ENCODE measurements around the gene BMPR1A. TPM values are rescaled to one million over a fixed set of nuclear protein-coding genes. Genes with fewer than 3 reads are reported as not detected.
"Not testable (repeated sequence)": the region's sequence is repeated elsewhere in the genome, so short reads cannot be mapped to it uniquely, and the experiment has no call there.

The BMPR1A gene
- total and polyA plus RNA-seq, 4 experiments from 2014 or later = 4.7 to 21.0 (median 10.4) TPM

GRCh38 chr10:86979977-86980448, 223.6 kb downstream of the BMPR1A start:
- CTCF ChIA-PET (ENCODE audit: partially characterized antibody) = no interaction called here
- Histone ChIP-seq H3K27ac (ENCODE audit: low read depth, low read length) (no peak overlapping the region), H3K4me1 (ENCODE audit: insufficient read depth, low read length) (no peaks in the 10 kb centered on the region), H3K4me3 (ENCODE audit: low read length in 2 of 2) (no peak overlapping the region), H3K27me3 (ENCODE audit: insufficient read depth, low read length) (no peaks in the 10 kb centered on the region), H3K36me3 (ENCODE audit: insufficient read depth, low read length) (no peaks in the 10 kb centered on the region), H3K9me3 (ENCODE audit: control insufficient read depth in 1 of 2, low read length in 2 of 2) (no peaks in the 10 kb centered on the region)
- Mint-ChIP-seq H3K9me3 (no peaks in the 10 kb centered on the region), H3K27me3 (peaks cover 0 to 4% of the 10 kb centered on the region in 2 donors), H3K4me3 (no peak overlapping the region), H3K4me1 (no peaks in the 10 kb centered on the region), H3K27ac (no peak overlapping the region), H3K36me3 (no peaks in the 10 kb centered on the region)
- intact Hi-C loops (cut with micrococcal nuclease) = no loop called here
- DNase-seq = no peak
- POLR2A ChIA-PET (ENCODE audit: partially characterized antibody) = no interaction called here

- H3K27ac ChIP-seq (ENCODE audit: low read depth, low read length); H3K27me3 Mint-ChIP-seq; H3K4me1 ChIP-seq (ENCODE audit: insufficient read depth, low read length); H3K9me3 ChIP-seq (ENCODE audit: control insufficient read depth in 1 of 2, low read length in 2 of 2); H3K27me3 ChIP-seq (ENCODE audit: insufficient read depth, low read length); H3K36me3 Mint-ChIP-seq; POLR2A ChIA-PET (ENCODE audit: partially characterized antibody); H3K4me1 Mint-ChIP-seq; H3K27ac Mint-ChIP-seq; H3K36me3 ChIP-seq (ENCODE audit: insufficient read depth, low read length); H3K9me3 Mint-ChIP-seq; H3K4me3 ChIP-seq (ENCODE audit: low read length in 2 of 2); DNase-seq; intact Hi-C loops (cut with micrococcal nuclease); CTCF ChIA-PET (ENCODE audit: partially characterized antibody); H3K4me3 Mint-ChIP-seq: not testable (repeated sequence)
Measured at GRCh38 chr10:86981020-86981419, 224.6 kb downstream of the BMPR1A start.

- Mint-ChIP-seq H3K4me3 (no peak overlapping the region), H3K27ac (no peak overlapping the region), H3K27me3 (peaks cover 0 to 4% of the 10 kb centered on the region in 2 donors), H3K4me1 (no peaks in the 10 kb centered on the region), H3K36me3 (no peaks in the 10 kb centered on the region), H3K9me3 (peaks cover 0 to 1% (median 0%) of the 10 kb centered on the region in 8 donors)
- CTCF ChIA-PET (ENCODE audit: partially characterized antibody) = no interaction called here
- no peaks in the 10 kb centered on the region for H3K9me3 ChIP-seq (ENCODE audit: control insufficient read depth in 1 of 2, low read length in 2 of 2)
- no peak overlapping the region for H3K4me3 ChIP-seq (ENCODE audit: low read length in 2 of 2)
- H3K27me3 ChIP-seq (ENCODE audit: insufficient read depth, low read length) = no peaks in the 10 kb centered on the region
- no peak for DNase-seq
- intact Hi-C loops (cut with micrococcal nuclease) = no loop called here
- H3K27ac ChIP-seq (ENCODE audit: low read depth, low read length) = no peak overlapping the region
- H3K36me3 ChIP-seq (ENCODE audit: insufficient read depth, low read length) = no peaks in the 10 kb centered on the region
- POLR2A ChIA-PET (ENCODE audit: partially characterized antibody) = no interaction called here
- no peaks in the 10 kb centered on the region for H3K4me1 ChIP-seq (ENCODE audit: insufficient read depth, low read length)
Measured at GRCh38 chr10:86981716-86982115, 225.3 kb downstream of the BMPR1A start.

Other genes starting within 250 kb of the BMPR1A start
- gene WAPL, start 234.8 kb upstream of the BMPR1A start, total RNA-seq = 10 to 100 TPM; 54.0 to 55.2 TPM
- gene WAPL, start 234.8 kb upstream of the BMPR1A start, polyA plus RNA-seq = 10 to 100 TPM; 33.3 to 42.9 TPM
- gene OPN4, start 102.1 kb upstream of the BMPR1A start, total RNA-seq = not detected
- not detected for gene OPN4, start 102.1 kb upstream of the BMPR1A start, polyA plus RNA-seq
- gene LDB3, start 88.1 kb upstream of the BMPR1A start, total RNA-seq = under 1 TPM in 1 of 2 experiments, not detected in 1; 0.08 TPM
- gene LDB3, start 88.1 kb upstream of the BMPR1A start, polyA plus RNA-seq = not detected
- gene MMRN2, start 201.0 kb downstream of the BMPR1A start, total RNA-seq = under 1 TPM in 1 of 2 experiments, not detected in 1; 0.20 TPM
- under 1 TPM in 1 of 2 donors, not detected in 1; 0.15 TPM for gene MMRN2, start 201.0 kb downstream of the BMPR1A start, polyA plus RNA-seq
- not detected for gene SNCG, start 202.0 kb downstream of the BMPR1A start, total RNA-seq
- not detected for gene SNCG, start 202.0 kb downstream of the BMPR1A start, polyA plus RNA-seq
- gene ADIRF, start 211.9 kb downstream of the BMPR1A start, total RNA-seq = not detected
- gene ADIRF, start 211.9 kb downstream of the BMPR1A start, polyA plus RNA-seq = under 1 TPM; 0.34 to 0.87 TPM

Measured in CD4-positive, alpha-beta memory T cell (primary cell).